Activated CD4-positive, alpha-beta T cell treated with anti-CD3 and anti-CD28 coated beads for 36 hours (primary cell): ENCODE measurements around the gene ACY1. TPM values are rescaled to one million over a fixed set of nuclear protein-coding genes. Genes with fewer than 3 reads are reported as not detected.

ENCODE experiments used
- ATAC-seq: fragments of 200-7000 bp; cut with Tn5 transposase; one replicate; pipeline ENCODE4 v1.10.0; 2021; ENCODE audit warnings: mild to moderate bottlenecking, moderate library complexity
- CTCF ChIA-PET: fragments of 350-600 bp; sonication (Branson Sonifier 250); formaldehyde crosslinking; loops from one replicate; lab custom pipeline; 2021; ENCODE audit warnings: antibody characterized with exemption; lab: Charles Lee
- POLR2A ChIA-PET: fragments of 350-600 bp; sonication (Branson Sonifier 250); formaldehyde crosslinking; loops from one replicate; lab custom pipeline; 2021; ENCODE audit warnings: antibody characterized with exemption, inconsistent platforms; lab: Charles Lee
- DNase-seq: peaks from one replicate; pipeline ENCODE4 v3.0.0-alpha.2; 2020
- H3K27ac Mint-ChIP-seq: one replicate; pipeline ENCODE4 v1.8.0; 2021; ENCODE audit warnings: mixed read lengths
- H3K27me3 Mint-ChIP-seq: one replicate; pipeline ENCODE4 v1.8.0; 2021; ENCODE audit warnings: mixed read lengths
- H3K36me3 Mint-ChIP-seq: one replicate; pipeline ENCODE4 v1.8.0; 2021; ENCODE audit warnings: low read depth, mixed read lengths
- H3K4me1 Mint-ChIP-seq: one replicate; pipeline ENCODE4 v1.8.0; 2021; ENCODE audit warnings: mixed read lengths
- H3K4me3 Mint-ChIP-seq: one replicate; pipeline ENCODE4 v1.8.0; 2021; ENCODE audit warnings: mild to moderate bottlenecking, moderate library complexity, mixed read lengths
- H3K9me3 Mint-ChIP-seq: one replicate; pipeline ENCODE4 v1.8.0; 2021; ENCODE audit warnings: low read depth, mixed read lengths
- intact Hi-C, 2 experiments: fragments of 100-400 bp; cut with DNase I in 1 of 2; cut with micrococcal nuclease in 1 of 2; formaldehyde crosslinking; loops; one replicate each; pipeline versions ENCODE4 v1.14.2 to v1.15.1; 2022 to 2024; cut with DNase I, micrococcal nuclease
- total RNA-seq, 2 experiments: library from RNA; stranded (reverse); gene quantifications; one replicate each; pipeline ENCODE4 v1.2.3, GENCODE V29; 2021

The ACY1 gene
- total RNA-seq, 2 experiments from 2014 or later, result 61.5 to 90.0 TPM

DNA sequence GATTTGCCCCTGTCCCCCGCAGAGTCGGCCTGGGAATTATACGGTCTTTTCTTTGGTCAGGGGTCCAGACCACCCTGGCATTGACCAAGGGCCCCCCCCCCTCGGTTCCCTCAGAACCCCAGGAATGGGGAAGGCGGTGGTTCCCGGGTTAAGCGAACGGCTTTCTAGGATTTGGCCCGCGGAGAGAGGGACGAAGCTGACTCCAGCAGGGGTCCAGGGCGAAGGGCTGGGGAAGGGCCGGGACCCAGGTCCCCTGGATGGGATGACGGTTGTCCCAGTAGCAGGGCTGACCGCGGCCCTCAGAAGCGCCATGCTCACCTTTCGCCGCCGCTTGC lies 41.9 kb upstream of the ACY1 start:
- CTCF ChIA-PET, result interaction anchor here (0.6 to 3.3 kb wide), 25 partner anchors 9 to 1623 kb away, joined by 3 to 30 read pairs (median 4); partner anchors contain the start of genes ABHD14A, ABHD14B, DUSP7 and IQCF2
- Mint-ChIP-seq H3K4me1 (peaks cover 33% of the 10 kb centered on the region), H3K27ac (peak overlapping the region; percentile 45), H3K9me3 (no peaks in the 10 kb centered on the region), H3K27me3 (no peaks in the 10 kb centered on the region), H3K4me3 (peak overlapping the region; percentile 84), H3K36me3 (peaks cover 24% of the 10 kb centered on the region)
- intact Hi-C loops, result loop anchor here (5.0 to 10.0 kb wide), 2 partner anchors 1327 to 1644 kb away; partner anchors contain the start of genes CISH (in 1 of the 2), HYAL3 (in 1 of the 2), MAPKAPK3 (in 1 of the 2) and NAA80 (in 1 of the 2)
- ATAC-seq, result no peak
- no peak for DNase-seq
- POLR2A ChIA-PET, result interaction anchor here (0.6 to 1.1 kb wide), 7 partner anchors 28 to 1374 kb away, joined by 3 to 13 read pairs (median 3); partner anchors contain the start of genes ACY1, C3orf18, DUSP7 and RPL29

DNA sequence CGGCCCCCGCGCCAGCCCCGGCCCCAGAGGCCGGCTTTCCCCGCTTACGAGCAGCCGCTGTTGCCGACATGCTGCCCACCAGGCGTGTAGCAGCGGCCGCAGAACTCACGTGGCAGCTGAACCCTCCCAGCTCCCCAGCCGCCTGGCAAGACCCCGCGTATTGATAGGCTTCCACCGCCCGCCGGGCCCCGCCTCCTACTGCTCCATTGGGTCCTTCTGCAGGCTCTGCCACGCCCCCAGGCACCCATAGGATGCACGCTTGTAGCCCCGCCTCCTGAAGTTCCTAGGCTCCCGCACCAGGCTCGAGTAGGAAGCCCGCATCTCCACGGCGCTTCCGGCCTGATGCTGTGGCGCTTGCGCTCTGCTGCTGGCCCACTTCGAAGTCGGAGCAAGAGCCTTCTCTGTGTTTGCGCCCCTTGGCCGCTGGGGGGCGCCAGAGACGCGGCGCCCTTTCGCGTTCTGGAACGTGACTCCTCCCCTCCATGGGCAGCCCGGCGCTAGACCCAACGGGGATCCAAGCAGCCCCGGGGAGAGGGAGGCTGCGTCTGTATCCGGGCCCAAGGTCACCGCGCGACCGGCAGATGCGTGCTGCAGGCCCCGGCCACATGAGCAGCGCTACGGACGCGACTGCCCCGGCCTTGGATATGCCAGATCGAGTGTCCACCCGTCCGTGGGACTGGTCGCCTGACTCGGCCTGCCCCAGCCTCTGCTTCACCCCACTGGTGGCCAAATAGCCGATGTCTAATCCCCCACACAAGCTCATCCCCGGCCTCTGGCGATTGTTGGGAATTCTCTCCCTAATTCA lies 41.3 kb upstream of the ACY1 start, which contains the start of the genes PARP3 and RRP9:
Gene PARP3, plus strand, starts transcription at position 566 of the 805 bp plus-strand sequence. CDS start 993 bp downstream, outside the sequence.
Gene RRP9, minus strand, starts transcription at position 107 of the 805 bp plus-strand sequence. Its CDS starts 37 bp downstream, at position 70.
- CTCF ChIA-PET, result interaction anchor here (0.5 to 3.3 kb wide), 33 partner anchors 9 to 489 kb away, joined by 3 to 30 read pairs (median 4); partner anchors contain the start of genes ABHD14A, ABHD14B, DUSP7 and GPR62
- peak; percentile 95 for ATAC-seq

DNA sequence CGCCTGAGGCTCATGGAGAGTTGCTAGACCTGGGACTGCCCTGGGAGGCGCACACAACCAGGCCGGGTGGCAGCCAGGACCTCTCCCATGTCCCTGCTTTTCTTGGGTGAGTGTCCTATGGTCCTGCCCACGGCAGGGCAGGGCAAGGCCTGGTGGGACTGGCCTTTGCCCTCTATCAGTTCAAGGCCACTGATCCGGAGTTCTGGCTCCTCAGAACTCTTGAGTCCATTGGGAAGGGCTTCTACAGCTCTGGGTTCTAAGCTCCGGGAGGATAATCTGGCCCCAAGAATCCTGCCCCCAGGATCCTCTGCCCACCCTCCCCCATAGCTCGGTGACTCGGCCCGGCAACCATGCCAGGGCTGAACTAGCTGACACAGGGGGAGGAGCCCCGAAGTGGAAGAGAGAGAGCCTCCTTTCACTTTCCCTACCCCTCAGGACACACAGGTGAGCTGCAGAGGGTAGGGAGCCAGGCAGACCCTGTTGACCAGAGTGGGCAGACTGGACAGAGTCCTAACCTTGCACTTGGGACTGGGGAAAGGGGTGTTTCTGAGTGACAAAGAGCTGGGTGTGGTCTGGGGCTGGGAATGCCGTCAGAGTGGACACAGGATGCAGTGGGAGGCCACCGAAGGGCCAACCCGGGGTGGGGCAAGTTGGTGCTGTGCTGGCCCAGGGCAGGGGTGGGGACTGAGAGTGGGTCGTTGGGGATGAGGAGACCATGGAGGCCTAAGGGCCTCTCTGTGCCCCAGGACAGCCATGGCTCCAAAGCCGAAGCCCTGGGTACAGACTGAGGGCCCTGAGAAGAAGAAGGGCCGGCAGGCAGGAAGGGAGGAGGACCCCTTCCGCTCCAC lies 40.5 kb upstream of the ACY1 start:
- CTCF ChIA-PET, result interaction anchor here (0.5 to 3.3 kb wide), 13 partner anchors 10 to 488 kb away, joined by 3 to 30 read pairs (median 6); partner anchors contain the start of genes ABHD14A, ABHD14B, GPR62 and PCBP4
- no peaks in the 10 kb centered on the region for H3K27me3 Mint-ChIP-seq
- no peaks in the 10 kb centered on the region for H3K9me3 Mint-ChIP-seq
- intact Hi-C loops, result loop anchor here (1.0 to 10.0 kb wide), 23 partner anchors 24 to 1646 kb away; partner anchors contain the start of genes ABHD14B (in 2 of the 2), ACY1 (in 2 of the 2), ALAS1 (in 1 of the 2) and CISH (in 1 of the 2)
- H3K36me3 Mint-ChIP-seq, result peaks cover 15% of the 10 kb centered on the region
- H3K4me1 Mint-ChIP-seq, result peaks cover 33% of the 10 kb centered on the region
- ATAC-seq, result peak; percentile 37
- H3K27ac Mint-ChIP-seq, result peak overlapping the region; percentile 83
- peak overlapping the region; percentile 84 for H3K4me3 Mint-ChIP-seq
- DNase-seq, result peak; percentile 81
- POLR2A ChIA-PET, result interaction anchor here (0.6 to 1.1 kb wide), 2 partner anchors 32 to 35 kb away, joined by 3 to 4 read pairs; partner anchors contain the start of gene ABHD14A

More for the DNA sequence above, 41.3 kb upstream of the ACY1 start, which contains the start of the genes PARP3 and RRP9:
- POLR2A ChIA-PET, result interaction anchor here (0.6 to 1.1 kb wide), 8 partner anchors 27 to 1374 kb away, joined by 3 to 13 read pairs (median 3); partner anchors contain the start of genes ABHD14A, ACY1, C3orf18 and DUSP7
- Mint-ChIP-seq H3K4me1 (peaks cover 33% of the 10 kb centered on the region), H3K36me3 (peaks cover 20% of the 10 kb centered on the region), H3K27ac (peak within 1 kb of the TSS; percentile 83), H3K9me3 (no peaks in the 10 kb centered on the region), H3K4me3 (peak within 1 kb of the TSS; percentile 84), H3K27me3 (no peaks in the 10 kb centered on the region)
- intact Hi-C loops, result loop anchor here (1.0 to 10.0 kb wide), 23 partner anchors 25 to 1645 kb away; partner anchors contain the start of genes ABHD14B (in 2 of the 2), ACY1 (in 2 of the 2), ALAS1 (in 1 of the 2) and CISH (in 1 of the 2)
- DNase-seq, result peak; percentile 100

DNA sequence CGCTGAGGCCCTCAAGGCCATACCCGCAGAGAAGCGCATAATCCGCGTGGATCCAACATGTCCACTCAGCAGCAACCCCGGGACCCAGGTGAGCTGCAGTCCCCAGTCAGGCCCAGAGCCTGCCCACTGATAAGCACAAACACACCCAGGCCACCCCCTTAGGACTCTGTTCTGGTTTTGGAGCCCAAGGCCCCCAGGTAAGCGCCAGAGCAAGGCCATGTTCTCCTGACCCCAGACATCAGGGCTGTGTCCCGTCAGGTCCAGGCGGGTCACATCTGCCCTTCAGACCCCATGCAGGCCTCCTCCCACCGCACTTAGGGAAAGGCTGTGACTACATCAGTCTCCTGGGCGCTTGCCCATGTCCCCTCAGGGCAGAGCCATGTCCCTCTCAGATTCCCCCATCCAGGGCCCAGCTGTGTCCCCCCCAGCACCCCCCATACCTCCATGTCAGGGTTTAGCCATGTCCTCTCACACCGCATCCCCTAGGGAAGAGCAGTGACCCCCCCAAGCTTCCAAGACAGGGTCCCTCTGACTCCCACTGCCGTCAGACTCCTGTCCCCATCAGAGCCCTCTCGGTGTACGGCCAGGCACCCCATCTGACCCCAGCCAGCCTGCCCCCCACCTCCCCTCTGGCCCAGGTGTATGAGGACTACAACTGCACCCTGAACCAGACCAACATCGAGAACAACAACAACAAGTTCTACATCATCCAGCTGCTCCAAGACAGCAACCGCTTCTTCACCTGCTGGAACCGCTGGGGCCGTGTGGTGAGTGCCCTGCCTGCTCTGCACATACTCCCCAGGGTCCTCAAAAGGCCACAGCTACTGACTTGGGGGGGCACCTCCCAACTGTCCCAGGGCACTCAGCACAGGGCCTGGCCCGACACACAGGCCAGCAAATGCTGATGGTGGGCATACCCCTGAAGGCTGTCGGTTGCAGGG lies 39.6 kb upstream of the ACY1 start:
- intact Hi-C loops, result loop anchor here (2.0 to 10.0 kb wide), 5 partner anchors 113 to 1646 kb away; partner anchors contain the start of genes CISH (in 1 of the 2), DUSP7 (in 1 of the 2), GNL3 (in 1 of the 2) and HYAL3 (in 1 of the 2)
- H3K4me3 Mint-ChIP-seq, result peak overlapping the region; percentile 84
- no peaks in the 10 kb centered on the region for H3K27me3 Mint-ChIP-seq
- no peak overlapping the region for H3K27ac Mint-ChIP-seq
- H3K36me3 Mint-ChIP-seq, result peaks cover 11% of the 10 kb centered on the region
- no peaks in the 10 kb centered on the region for H3K9me3 Mint-ChIP-seq
- DNase-seq (no peak), ATAC-seq (no peak)
- ChIA-PET CTCF (interaction anchor here (0.6 to 3.3 kb wide), 8 partner anchors 16 to 211 kb away, joined by 3 to 30 read pairs (median 6); partner anchors contain the start of genes ABHD14A, ABHD14B and POC1A), POLR2A (interaction anchor here (0.5 to 0.6 kb wide), 2 partner anchors 34 to 334 kb away, joined by 4 to 5 read pairs; no protein-coding TSS in a partner anchor)
- H3K4me1 Mint-ChIP-seq, result peaks cover 26% of the 10 kb centered on the region

DNA sequence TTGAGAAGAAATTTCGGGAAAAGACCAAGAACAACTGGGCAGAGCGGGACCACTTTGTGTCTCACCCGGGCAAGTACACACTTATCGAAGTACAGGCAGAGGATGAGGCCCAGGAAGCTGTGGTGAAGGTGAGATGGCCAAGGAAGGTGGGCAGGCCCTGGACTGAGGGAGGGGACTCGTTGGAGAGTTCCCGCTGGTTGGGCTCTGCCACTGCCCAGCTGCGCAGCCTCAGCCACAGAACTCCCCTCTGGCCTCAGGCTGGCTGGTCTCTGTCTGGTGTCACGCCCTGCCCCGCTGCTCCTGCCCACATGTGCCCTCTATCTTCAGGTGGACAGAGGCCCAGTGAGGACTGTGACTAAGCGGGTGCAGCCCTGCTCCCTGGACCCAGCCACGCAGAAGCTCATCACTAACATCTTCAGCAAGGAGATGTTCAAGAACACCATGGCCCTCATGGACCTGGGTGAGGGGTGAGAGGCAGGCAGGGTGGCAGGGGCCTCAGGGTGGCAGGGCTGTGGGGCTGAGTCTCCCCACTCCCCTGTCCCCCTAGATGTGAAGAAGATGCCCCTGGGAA lies 38.8 kb upstream of the ACY1 start:
- H3K9me3 Mint-ChIP-seq, result no peaks in the 10 kb centered on the region
- ATAC-seq (no peak), DNase-seq (no peak)
- no peaks in the 10 kb centered on the region for H3K27me3 Mint-ChIP-seq
- ChIA-PET CTCF (interaction anchor here (0.6 to 1.6 kb wide), 4 partner anchors 29 to 210 kb away, joined by 3 to 7 read pairs (median 4); partner anchors contain the start of genes ABHD14B and POC1A), POLR2A (interaction anchor here (0.5 kb wide), 1 partner anchor 333 kb away, joined by 5 read pairs; no protein-coding TSS in a partner anchor)
- H3K27ac Mint-ChIP-seq, result no peak overlapping the region
- H3K4me1 Mint-ChIP-seq, result peaks cover 20% of the 10 kb centered on the region
- no peak overlapping the region for H3K4me3 Mint-ChIP-seq
- peaks cover 7% of the 10 kb centered on the region for H3K36me3 Mint-ChIP-seq
- intact Hi-C loops, result loop anchor here (5.0 to 10.0 kb wide), 2 partner anchors 1330 to 1647 kb away; partner anchors contain the start of genes CISH (in 1 of the 2), HYAL3 (in 1 of the 2), MAPKAPK3 (in 1 of the 2) and NAA80 (in 1 of the 2)

DNA sequence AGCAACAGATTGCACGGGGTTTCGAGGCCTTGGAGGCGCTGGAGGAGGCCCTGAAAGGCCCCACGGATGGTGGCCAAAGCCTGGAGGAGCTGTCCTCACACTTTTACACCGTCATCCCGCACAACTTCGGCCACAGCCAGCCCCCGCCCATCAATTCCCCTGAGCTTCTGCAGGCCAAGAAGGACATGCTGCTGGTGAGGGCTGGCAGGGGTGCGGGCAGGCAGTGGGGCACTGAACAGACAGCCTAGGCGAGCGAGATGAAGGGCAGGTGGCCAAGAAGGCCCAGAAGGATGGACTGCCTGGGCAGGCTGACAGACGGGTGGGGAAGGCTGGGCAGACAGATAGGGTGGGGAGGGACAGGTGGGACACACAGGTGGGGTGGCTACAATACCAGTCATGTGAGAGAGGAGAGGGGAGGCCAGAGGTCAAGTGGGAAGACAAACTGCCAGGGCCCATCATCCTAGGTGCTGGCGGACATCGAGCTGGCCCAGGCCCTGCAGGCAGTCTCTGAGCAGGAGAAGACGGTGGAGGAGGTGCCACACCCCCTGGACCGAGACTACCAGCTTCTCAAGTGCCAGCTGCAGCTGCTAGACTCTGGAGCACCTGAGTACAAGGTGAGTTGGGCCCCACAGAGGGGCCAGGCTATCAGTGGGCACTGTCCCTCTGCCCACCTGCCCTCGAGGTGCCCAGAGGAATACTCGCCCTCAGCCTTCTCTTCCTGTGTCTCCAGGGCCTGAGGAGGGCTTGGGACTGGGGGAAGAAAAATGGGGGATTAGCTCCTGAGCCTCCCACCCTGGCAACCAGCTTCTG lies 38.1 kb upstream of the ACY1 start:
- ChIA-PET POLR2A (no interaction called here), CTCF (interaction anchor here (0.8 to 1.6 kb wide), 4 partner anchors 9 to 425 kb away, joined by 3 to 7 read pairs (median 4); partner anchors contain the start of genes ABHD14B and GPR62)
- ATAC-seq (no peak), DNase-seq (no peak)
- H3K27me3 Mint-ChIP-seq, result no peaks in the 10 kb centered on the region
- no peak overlapping the region for H3K4me3 Mint-ChIP-seq
- peaks cover 15% of the 10 kb centered on the region for H3K4me1 Mint-ChIP-seq
- H3K36me3 Mint-ChIP-seq, result peaks cover 5% of the 10 kb centered on the region
- H3K9me3 Mint-ChIP-seq, result no peaks in the 10 kb centered on the region
- intact Hi-C loops, result loop anchor here in 1 of 2 experiments (10.0 kb wide), 1 partner anchor 1330 kb away; the partner anchor contains the start of genes CISH and MAPKAPK3
- no peak overlapping the region for H3K27ac Mint-ChIP-seq

DNA sequence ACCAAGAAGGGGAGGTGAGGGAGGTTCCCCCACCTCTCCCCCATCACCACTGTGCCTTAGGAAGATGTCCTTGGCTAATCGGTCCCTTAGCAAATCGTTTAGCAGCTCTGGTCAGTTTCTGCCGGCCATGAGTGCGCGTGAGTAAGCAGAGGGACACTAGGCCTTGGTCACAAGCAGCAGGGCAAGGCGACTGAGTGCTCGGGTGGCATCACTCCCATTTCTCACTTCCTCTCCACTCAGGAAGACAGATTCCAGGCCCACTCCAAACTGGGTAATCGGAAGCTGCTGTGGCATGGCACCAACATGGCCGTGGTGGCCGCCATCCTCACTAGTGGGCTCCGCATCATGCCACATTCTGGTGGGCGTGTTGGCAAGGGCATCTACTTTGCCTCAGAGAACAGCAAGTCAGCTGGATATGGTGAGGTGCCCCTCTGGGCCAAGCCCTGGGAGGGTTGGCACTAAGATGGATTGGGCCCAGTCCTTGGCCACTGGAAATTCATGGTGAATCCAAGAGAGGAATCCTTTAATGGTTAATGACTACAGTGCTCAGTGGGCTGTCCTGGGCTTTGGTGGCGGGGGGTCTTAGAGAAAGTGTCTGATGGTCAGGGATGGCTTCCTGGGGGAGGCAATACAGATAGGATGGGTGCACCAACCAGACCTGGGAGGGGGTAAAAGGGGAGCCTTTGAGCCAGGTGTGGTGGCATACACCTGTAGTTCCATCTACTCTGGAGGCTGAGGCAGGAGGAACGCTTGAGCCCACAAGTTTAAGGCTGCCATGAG lies 37.2 kb upstream of the ACY1 start:
- ChIA-PET CTCF (interaction anchor here (0.8 to 1.6 kb wide), 3 partner anchors 9 to 426 kb away, joined by 3 to 7 read pairs (median 4); partner anchors contain the start of genes ABHD14B and GPR62), POLR2A (no interaction called here)
- ATAC-seq (no peak), DNase-seq (no peak)
- Mint-ChIP-seq H3K4me3 (no peak overlapping the region), H3K9me3 (no peaks in the 10 kb centered on the region), H3K27ac (no peak overlapping the region), H3K4me1 (peaks cover 6% of the 10 kb centered on the region), H3K27me3 (no peaks in the 10 kb centered on the region), H3K36me3 (no peaks in the 10 kb centered on the region)
- intact Hi-C loops, result loop anchor here in 1 of 2 experiments (10.0 kb wide), 1 partner anchor 1331 kb away; the partner anchor contains the start of genes CISH and MAPKAPK3

DNA sequence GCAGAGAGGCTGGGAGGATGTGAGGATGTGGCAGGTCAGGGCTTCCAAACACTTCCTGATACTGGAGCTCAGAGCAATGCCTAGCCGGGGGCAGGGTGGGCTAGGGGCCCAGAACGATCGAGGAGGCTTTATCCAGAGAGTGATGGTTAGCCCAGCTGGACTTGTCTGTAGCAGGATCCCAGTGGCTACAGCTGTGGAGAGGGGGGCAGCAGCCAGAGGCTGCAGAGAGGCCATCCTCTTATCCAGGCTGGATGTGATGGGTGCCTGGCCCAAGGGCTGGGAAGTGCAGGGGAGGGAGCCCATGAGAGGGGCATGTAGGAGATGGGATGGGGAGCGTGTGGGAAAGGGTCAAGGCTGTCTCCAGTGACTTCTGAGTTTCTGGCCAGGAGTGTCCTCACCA lies 36.5 kb upstream of the ACY1 start:
- no peaks in the 10 kb centered on the region for H3K9me3 Mint-ChIP-seq
- no peak overlapping the region for H3K4me3 Mint-ChIP-seq
- no peak overlapping the region for H3K27ac Mint-ChIP-seq
- ChIA-PET POLR2A (no interaction called here), CTCF (no interaction called here)
- ATAC-seq (no peak), DNase-seq (no peak)
- H3K27me3 Mint-ChIP-seq, result no peaks in the 10 kb centered on the region
- intact Hi-C loops, result loop anchor here in 1 of 2 experiments (10.0 kb wide), 1 partner anchor 1332 kb away; the partner anchor contains the start of genes CISH and MAPKAPK3
- peaks cover 6% of the 10 kb centered on the region for H3K4me1 Mint-ChIP-seq
- H3K36me3 Mint-ChIP-seq, result no peaks in the 10 kb centered on the region
